ENCODE data around the gene PHACTR4. TPM values are rescaled to one million over a fixed set of nuclear protein-coding genes. Genes with fewer than 3 reads are reported as not detected.

The PHACTR4 gene
- total and polyA plus RNA-seq, 2 donors (not counting 1 experiment from before 2014, with no cell fraction given): 5.5 to 6.9 TPM

DNA sequence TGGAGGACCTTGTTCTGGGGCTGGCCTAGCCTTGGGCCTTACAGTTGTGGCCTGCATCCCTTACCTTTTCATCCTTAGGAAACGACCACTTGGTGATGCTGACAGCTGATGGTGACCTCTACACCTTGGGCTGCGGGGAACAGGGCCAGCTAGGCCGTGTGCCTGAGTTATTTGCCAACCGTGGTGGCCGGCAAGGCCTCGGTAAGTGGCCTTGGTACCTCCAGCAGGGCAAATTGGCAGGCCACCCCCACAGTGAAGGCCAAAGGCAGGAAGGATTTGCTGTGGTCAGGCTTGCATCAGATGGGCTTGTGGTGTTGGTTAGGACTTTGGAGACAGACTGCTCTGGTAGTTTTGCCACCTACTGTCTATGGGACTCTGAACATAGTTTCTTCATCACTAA is 165.6 kb downstream of the PHACTR4 start:
- Histone ChIP-seq H3K4me3 (replicated peaks in 1 of 4; ENCODE audit: control extremely low read depth in 1 of 4, insufficient read depth in 1 of 4, low read depth in 3 of 4, low read length in 4 of 4) (no peak overlapping the region), H3K9ac (ENCODE audit: insufficient read depth, low read length) (no peak overlapping the region), H3K4me1 (ENCODE audit: control insufficient read depth, extremely low read depth, insufficient read depth, low read length) (no peaks in the 10 kb centered on the region), H3K9me3 (ENCODE audit: control insufficient read depth, insufficient read depth, low read depth, low read length) (no peaks in the 10 kb centered on the region), H4K20me1 (ENCODE audit: control insufficient read depth, extremely low read depth, insufficient read depth, low read length) (no peaks in the 10 kb centered on the region), H3K79me2 (ENCODE audit: control insufficient read depth, insufficient read depth, low read length) (no peaks in the 10 kb centered on the region), H3K4me2 (ENCODE audit: extremely low read depth, insufficient read depth, low read length) (no peak overlapping the region), H3K27me3 (ENCODE audit: control insufficient read depth, insufficient read depth, low read length) (no peaks in the 10 kb centered on the region), H3K36me3 (ENCODE audit: control insufficient read depth, insufficient read depth, low read length) (peaks cover 25% of the 10 kb centered on the region), H2AFZ (ENCODE audit: low read length) (no peak overlapping the region), H3K27ac (ENCODE audit: insufficient read depth, low read length) (no peak overlapping the region)
- no peak for DNase-seq (ENCODE audit: low read depth in 2 of 2)
- TF ChIP-seq, protein P1, sequence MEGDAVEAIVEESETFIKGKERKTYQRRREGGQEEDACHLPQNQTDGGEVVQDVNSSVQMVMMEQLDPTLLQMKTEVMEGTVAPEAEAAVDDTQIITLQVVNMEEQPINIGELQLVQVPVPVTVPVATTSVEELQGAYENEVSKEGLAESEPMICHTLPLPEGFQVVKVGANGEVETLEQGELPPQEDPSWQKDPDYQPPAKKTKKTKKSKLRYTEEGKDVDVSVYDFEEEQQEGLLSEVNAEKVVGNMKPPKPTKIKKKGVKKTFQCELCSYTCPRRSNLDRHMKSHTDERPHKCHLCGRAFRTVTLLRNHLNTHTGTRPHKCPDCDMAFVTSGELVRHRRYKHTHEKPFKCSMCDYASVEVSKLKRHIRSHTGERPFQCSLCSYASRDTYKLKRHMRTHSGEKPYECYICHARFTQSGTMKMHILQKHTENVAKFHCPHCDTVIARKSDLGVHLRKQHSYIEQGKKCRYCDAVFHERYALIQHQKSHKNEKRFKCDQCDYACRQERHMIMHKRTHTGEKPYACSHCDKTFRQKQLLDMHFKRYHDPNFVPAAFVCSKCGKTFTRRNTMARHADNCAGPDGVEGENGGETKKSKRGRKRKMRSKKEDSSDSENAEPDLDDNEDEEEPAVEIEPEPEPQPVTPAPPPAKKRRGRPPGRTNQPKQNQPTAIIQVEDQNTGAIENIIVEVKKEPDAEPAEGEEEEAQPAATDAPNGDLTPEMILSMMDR (conservative IDR thresholded peaks at IDR 0.05 in 1 of 2, IDR thresholded peaks at IDR 0.05 in 1 of 2; ENCODE audit: low read depth in 1 of 2, low read length in 2 of 2): no peak
- no peak for TF ChIP-seq EZH2 (IDR thresholded peaks at IDR 0.05; ENCODE audit: low read length, missing control alignments)

DNA sequence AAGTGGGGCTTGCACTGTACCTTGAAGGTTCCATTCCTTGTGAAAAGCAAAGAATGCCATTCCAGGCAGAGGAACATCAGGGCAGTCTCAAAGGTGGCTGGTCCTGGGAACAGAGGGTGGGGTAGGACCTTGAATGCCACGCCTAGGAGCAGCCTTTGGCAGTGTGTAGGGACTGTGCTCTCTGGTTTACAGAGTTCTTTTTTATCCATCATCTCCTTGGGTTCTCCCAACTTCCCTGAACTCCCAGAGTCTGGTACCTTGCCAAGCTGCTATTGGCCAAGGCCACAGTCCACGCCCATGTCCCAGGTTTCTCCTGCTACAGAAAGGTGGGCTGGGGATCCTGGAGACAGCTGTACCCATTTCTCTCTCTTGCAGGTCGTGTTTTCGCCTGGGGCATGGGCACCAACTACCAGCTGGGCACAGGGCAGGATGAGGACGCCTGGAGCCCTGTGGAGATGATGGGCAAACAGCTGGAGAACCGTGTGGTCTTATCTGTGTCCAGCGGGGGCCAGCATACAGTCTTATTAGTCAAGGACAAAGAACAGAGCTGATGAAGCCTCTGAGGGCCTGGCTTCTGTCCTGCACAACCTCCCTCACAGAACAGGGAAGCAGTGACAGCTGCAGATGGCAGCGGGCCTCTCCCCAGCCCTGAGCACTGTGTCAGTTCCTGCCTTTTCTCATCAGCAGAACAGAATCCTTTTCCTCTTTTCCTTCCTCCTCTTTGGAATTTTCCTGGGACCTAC is 168.1 kb downstream of the PHACTR4 start:
- H2AFZ ChIP-seq (ENCODE audit: low read length): no peak overlapping the region
- H4K20me1 ChIP-seq (ENCODE audit: control insufficient read depth, extremely low read depth, insufficient read depth, low read length): no peaks in the 10 kb centered on the region
- no peak overlapping the region for H3K9ac ChIP-seq (ENCODE audit: insufficient read depth, low read length)
- H3K4me1 ChIP-seq (ENCODE audit: control insufficient read depth, extremely low read depth, insufficient read depth, low read length): no peaks in the 10 kb centered on the region
- no peak for DNase-seq (ENCODE audit: low read depth in 2 of 2)
- no peak overlapping the region for H3K4me2 ChIP-seq (ENCODE audit: extremely low read depth, insufficient read depth, low read length)
- H3K27me3 ChIP-seq (ENCODE audit: control insufficient read depth, insufficient read depth, low read length): no peaks in the 10 kb centered on the region
- H3K27ac ChIP-seq (ENCODE audit: insufficient read depth, low read length): no peak overlapping the region
- H3K4me3 ChIP-seq (replicated peaks in 1 of 4; ENCODE audit: control extremely low read depth in 1 of 4, insufficient read depth in 1 of 4, low read depth in 3 of 4, low read length in 4 of 4): no peak overlapping the region
- H3K79me2 ChIP-seq (ENCODE audit: control insufficient read depth, insufficient read depth, low read length): no peaks in the 10 kb centered on the region
- no peaks in the 10 kb centered on the region for H3K9me3 ChIP-seq (ENCODE audit: control insufficient read depth, insufficient read depth, low read depth, low read length)
- TF ChIP-seq, protein P1 (conservative IDR thresholded peaks at IDR 0.05 in 1 of 2, IDR thresholded peaks at IDR 0.05 in 1 of 2; ENCODE audit: low read depth in 1 of 2, low read length in 2 of 2): no peak
- no peak for TF ChIP-seq EZH2 (IDR thresholded peaks at IDR 0.05; ENCODE audit: low read length, missing control alignments)
- peaks cover 23% of the 10 kb centered on the region for H3K36me3 ChIP-seq (ENCODE audit: control insufficient read depth, insufficient read depth, low read length)

DNA sequence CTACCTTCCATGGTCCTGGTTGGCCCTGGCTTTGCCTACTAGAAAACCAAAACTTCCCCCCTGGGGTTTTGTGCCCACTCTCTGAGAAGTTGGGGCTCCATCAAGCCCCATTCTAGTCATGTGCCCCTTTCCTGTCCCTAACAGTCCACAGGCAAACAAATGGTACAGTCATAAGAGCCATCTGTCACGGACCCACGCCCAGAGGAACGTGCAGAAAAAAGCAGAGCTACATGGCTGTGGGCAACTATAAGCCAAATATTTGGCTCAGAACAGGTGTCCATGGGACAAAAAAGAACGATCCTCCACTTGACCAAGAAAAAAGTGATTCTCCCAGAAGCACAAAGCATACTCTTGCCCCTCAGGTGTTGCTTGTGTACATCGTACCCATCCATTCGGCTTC is 168.7 kb downstream of the PHACTR4 start:
- H3K27ac ChIP-seq (ENCODE audit: insufficient read depth, low read length): no peak overlapping the region
- H3K4me2 ChIP-seq (ENCODE audit: extremely low read depth, insufficient read depth, low read length): no peak overlapping the region
- H3K27me3 ChIP-seq (ENCODE audit: control insufficient read depth, insufficient read depth, low read length): no peaks in the 10 kb centered on the region
- H3K9me3 ChIP-seq (ENCODE audit: control insufficient read depth, insufficient read depth, low read depth, low read length): no peaks in the 10 kb centered on the region
- TF ChIP-seq EZH2 (IDR thresholded peaks at IDR 0.05; ENCODE audit: low read length, missing control alignments): no peak
- TF ChIP-seq, protein P1 (conservative IDR thresholded peaks at IDR 0.05 in 1 of 2, IDR thresholded peaks at IDR 0.05 in 1 of 2; ENCODE audit: low read depth in 1 of 2, low read length in 2 of 2): no peak
- H3K4me1 ChIP-seq (ENCODE audit: control insufficient read depth, extremely low read depth, insufficient read depth, low read length): no peaks in the 10 kb centered on the region
- DNase-seq (ENCODE audit: low read depth in 2 of 2): no peak
- no peaks in the 10 kb centered on the region for H3K79me2 ChIP-seq (ENCODE audit: control insufficient read depth, insufficient read depth, low read length)
- H3K36me3 ChIP-seq (ENCODE audit: control insufficient read depth, insufficient read depth, low read length): peaks cover 23% of the 10 kb centered on the region
- no peak overlapping the region for H2AFZ ChIP-seq (ENCODE audit: low read length)
- H3K9ac ChIP-seq (ENCODE audit: insufficient read depth, low read length): no peak overlapping the region
- no peaks in the 10 kb centered on the region for H4K20me1 ChIP-seq (ENCODE audit: control insufficient read depth, extremely low read depth, insufficient read depth, low read length)
- no peak overlapping the region for H3K4me3 ChIP-seq (replicated peaks in 1 of 4; ENCODE audit: control extremely low read depth in 1 of 4, insufficient read depth in 1 of 4, low read depth in 3 of 4, low read length in 4 of 4)

Measured in fibroblast of lung (primary cell).